Left renal pelvis (tissue), 4 donors: ENCODE measurements around the gene HS1BP3. TPM values are rescaled to one million over a fixed set of nuclear protein-coding genes. Genes with fewer than 3 reads are reported as not detected.

ENCODE experiments used
- DNase-seq, 4 donors: peaks; one replicate each; pipeline ENCODE4 v3.0.0-alpha.2; 2013; ENCODE audit warnings: low read depth in 4 of 4, low spot score in 3 of 4
- polyA plus RNA-seq, 4 donors: library from polyadenylated mRNA; unstranded; fragments of 120-200 nt; gene quantifications; one replicate each; pipeline ENCODE4 v1.2.1, GENCODE V29; 2013; ENCODE audit not compliant: insufficient read length in 4 of 4

Gene HS1BP3
- polyA plus RNA-seq, 4 donors = 9.1 to 20.0 (median 16.8) TPM

DNA sequence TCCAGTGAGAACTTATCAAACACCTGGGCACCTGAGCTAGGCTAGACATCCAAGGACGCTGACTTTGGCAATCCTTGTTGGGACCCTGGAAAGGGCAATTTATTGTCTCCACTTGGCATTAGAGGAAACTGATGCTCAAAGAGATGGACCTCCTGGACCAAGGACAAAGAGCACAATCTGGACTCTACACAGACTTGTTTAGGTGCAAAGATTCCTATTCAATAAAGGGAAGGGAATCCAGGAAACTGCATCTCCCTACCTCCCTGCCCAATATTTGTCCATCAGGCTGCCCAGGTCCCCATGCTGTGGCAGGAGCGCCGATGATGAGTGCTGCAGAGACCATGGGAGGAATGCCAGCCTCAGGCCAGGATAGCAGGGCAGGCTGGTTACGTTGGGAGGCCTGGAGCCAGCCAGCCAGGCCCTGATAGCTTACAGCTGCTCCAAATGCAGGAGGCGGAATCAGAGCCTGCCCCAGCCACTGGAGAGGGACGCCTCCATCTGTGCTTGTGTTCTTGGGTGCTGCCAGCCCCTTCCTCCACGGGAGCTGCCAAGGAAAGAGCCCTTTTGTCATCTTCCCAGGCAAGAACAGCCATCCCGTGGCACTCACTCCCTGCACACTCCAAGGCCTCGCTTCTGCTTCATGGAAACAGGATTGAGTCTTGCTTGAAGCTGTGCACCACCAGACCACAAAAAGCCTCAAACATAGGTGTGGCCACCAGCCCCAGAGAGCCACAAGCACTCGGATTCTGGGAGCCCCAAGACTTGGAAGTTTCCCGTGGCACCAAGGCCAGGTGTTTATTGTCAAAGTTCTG, 60.0 kb downstream of the HS1BP3 start:
- DNase-seq = no peak

DNA sequence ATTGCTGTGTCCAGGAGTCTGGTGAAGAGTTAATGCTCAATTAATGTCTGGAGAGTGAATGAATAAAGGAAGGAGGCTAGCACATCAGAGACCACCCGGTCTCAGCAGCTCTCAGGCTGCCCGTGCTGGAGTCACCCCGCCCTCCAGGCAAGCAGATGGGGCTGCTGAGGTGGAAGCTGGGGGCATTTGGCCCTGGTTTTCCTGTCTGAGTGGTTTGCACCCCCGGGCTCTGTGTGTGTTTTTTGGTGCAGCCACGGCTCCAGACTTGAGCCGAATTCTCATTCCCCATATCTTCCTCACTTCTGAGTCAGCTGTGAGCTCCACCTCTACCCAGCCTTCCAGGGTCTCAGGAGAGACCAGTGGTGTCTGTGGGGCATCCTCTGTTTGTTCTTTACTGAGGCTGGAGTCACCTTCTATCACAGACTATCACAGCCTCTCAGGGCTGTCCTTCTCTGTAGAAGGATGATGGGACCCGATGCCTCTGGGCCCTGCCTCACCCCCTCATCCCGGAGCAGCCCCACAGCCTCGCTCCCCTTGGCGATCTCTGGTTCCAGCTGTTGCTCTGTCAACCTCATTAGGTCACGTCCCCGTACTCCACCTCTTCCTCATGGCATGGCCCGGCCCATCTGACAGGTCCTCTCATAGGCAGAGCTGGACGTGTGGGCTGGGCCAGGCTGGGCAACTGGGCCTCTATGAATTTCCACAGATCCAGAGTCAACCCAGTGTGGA, 60.8 kb downstream of the HS1BP3 start:
- DNase-seq = no peak

DNA sequence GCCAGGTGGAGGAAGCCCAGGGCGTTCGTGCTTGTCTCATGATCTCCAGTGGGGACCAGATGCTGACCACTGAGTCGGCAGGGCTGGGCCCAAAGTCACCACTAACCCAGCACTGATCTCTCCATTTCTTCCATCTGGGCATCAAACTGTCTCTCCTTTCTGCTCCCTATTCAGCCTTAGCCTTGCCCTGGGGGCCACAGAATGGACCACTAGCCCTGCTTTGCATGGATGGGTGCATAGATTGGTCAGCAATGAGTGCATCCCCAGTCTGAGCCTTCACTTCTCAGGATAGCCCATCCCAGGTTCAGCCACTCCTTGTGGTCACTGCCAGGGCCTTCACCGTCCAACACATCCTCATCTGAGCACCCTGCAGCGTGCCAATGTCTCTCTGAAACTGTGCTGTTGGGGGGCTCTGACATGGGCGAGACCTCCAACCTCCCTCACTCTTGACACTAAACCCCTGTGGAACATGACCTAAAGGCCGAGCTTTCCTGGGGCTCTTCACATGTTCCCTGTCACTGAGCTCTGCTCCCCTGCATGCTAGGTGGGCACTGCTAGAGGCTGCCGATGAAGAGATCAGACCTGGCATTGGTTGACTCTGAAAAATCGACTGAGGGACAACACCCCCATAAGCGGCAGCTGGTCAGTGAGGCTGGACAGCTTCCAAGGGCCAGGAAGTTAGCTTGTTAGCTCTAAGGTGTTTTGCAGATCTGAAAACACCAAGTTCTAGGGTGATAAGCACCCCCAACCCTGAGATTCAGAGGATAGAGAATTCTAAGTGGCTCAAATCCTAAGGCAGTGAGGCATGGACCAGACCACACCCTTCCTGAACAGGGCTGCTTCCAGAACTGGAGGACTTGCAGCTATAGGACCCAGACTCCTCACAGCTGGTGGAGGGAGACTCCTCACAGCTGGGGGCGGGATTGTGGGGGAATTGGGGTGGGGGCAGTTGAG, 61.7 kb downstream of the HS1BP3 start:
- no peak for DNase-seq

DNA sequence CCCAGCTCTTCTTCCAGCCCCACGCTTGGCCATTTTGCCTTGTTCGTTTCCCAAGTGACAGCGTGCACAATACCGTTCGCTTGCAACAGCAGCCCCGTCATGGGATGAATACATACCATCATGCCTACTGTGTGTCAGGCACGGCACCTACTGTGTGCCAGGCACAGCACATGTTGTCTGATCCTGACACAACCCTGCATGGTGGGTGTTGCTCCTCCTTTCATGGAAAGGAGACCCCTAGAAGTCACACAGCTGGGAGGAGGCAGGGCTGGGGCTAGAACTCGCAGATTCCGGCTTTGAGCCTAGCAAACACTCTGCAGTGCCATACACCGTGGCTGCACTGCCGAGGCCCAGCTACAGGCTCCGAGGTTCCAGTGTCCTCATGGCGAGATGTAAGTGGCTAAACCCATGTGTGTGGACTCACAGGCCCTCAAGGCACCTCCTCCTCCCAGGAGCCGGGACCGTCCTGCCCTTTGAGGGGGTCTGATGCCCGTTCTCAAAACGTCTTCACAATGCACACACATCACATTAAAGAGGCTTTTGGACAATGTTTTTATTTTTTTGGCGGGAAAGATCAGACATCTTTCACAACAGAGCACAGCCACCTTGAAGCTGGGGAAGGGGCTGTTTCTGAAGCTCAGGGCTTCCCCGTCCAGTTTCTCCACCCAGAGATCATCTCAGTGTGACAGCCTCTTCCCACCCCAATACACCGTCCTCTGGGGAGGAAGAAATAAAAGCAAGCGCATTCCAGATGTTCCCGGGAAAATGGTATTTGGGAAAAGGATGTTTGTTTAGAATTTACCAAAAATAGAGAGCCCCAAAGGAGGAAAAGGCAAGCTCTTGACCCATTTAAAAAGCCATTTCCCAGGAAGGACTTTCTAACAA, 64.9 kb downstream of the HS1BP3 start:
- no peak for DNase-seq

DNA sequence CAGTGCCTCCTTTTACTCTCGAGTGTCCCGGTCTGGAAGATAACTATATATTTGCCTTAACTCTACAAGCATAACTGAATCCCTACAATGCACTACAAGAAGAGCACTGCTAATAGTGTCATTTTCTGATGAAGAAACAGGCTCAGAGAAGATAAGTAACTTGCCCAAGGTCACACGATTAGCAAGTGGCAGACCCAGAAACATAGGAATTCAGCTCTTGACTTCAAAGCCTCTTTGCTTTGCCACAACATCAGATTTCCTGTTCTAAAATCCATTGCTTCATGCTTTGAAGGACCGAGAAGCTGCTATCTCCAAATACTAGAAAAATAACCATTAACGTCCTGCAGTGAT, 65.6 kb downstream of the HS1BP3 start:
- DNase-seq = no peak

DNA sequence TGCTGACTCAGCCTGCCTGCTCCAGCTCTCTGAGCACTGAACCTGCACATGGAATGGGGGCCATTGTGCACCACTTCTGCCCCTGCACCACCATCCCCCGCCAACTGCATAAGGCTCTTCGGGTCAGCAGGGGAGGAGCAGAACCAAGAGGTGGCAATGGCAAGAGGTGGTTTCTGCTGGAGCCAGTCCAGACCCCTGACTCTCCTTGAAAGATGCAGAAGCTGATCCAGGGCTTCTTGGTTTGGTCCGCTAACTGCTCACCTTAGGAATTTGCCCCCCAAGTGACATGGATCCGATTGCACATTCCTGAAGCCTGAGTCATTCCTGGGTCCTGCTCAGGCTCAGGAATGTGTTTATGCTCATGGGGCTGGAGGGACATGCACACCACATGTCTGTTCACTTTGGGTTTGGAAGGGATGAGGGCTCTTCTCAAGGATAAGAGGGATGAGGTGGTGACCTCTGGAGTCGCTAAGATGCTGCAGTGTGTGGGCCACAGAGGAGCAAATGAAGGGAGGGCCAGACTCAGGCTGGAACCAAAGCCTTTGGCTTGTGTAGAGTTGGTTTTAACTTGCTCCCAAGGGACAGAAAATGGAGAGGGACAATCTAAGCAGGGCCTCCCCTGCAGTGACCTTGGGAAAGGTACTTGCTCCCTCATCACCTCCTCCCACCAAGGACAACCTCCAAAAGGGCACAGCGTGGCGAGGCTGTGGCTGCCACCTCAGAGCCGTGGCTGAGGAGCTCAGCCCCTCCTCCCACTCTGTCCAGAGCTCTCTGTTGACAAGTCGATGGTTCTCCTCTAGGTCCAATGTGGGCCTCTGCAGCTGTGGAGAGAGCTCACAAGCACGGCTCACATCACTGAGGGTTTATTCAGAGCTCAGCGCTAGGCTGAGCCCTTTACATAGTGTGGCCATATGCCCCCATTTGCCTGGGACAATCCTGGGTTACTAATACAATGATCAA, 66.2 kb downstream of the HS1BP3 start:
- DNase-seq = peak; percentile 80 to 91 (median 82)

DNA sequence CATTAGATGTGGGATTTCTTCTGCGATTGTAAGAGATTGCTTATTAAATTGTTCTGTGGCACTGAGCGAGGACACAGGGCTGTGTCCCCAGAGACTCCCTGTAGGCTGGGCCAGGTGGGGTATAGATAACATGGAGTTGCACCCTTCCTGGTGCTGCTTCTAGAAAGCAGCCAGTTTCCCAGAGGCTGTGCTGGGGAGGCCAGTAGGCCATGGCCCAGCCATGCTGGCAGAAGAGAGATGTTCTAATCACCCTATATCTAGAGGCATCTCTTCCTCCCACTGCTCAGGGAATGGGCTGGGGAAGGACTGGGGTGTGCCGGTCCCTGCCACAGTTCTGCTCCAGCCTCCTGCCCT, 66.9 kb downstream of the HS1BP3 start:
- no peak for DNase-seq

DNA sequence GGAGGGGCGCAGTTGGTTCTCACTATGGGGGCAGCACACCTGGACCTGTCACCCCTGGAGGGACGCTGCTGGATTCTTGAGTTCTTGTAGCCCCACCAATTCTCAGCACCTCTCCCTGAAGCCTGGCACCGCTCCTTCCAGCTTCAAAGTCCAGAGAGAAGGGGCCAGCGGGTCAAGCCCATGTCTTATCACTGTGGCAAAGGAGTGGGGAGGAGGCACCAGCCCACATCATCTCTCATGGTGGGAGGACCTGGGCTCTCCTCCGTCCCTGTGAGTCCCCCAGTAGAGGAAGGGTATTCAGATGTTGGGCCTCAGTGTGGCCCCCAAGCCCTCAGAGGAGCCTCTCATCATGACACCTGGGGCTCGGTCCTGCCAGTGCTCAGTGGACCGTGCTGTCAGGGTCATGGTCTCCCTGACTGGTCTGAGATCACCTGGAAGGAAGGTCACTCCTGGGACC, 67.4 kb downstream of the HS1BP3 start:
- no peak for DNase-seq

DNA sequence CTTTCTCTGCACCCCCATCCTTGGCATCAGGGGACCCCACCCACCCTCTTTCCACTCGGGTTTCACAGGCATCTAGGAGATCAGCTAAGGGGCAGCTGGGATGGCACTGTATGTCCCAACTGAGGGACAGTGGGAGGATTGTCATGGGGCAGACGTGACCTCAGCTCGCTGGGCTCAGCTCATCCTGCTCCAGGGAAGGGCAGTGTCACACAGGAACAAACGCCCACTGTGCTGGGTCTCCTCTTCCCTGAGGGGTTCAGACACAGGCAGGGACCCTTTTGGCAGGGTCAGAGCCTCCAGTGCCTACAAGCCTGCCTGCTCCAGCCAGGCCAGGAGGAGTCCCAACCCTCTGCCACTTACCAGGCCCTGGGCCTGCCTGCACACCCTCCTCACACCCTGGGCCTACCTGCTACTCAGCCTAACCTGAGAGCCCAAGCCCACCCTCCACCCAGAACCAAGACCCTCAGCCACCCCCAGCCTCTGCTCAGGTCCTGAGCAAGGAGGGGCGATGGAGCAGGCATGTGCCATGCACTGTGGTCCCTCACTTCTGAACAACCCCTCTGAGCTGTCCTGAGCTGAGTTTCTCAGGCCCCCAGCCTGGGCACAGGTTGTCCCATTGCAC, 68.2 kb downstream of the HS1BP3 start:
- no peak for DNase-seq

DNA sequence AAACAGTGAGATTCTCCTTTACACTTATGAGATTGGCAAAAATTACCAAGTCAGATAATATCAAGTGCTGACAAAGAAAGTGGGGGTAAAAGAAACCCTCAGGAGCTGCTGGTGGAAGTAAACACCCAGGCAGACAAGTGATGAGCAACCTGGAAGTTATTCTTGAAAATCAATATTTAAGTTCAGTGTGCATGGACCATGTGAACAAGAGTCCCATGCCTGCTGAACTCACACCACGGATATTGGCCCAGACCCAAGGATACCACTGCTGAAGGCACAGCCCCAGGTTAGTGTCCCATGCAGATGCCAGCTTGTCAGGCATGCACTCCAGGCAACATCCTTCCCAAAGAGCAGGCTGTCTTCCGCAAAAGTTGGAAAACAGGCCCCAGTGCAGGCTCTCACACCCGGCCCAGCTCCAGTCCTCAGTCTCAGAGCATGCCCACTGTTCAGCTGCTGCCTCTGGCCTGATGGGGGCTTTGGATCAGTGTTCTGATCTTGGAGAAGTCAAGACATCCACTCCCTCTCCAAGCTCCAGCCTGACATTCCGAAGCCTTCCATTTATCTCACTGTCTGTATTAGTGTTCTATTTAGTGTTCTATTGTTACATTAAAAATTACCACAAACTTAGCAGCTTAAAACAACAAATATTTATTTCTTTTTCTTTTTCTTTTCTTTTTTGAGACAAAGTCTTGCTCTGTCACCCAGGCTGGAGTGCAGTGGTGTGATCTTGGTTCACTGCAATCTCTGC, 70.0 kb downstream of the HS1BP3 start:
- no peak for DNase-seq

DNA sequence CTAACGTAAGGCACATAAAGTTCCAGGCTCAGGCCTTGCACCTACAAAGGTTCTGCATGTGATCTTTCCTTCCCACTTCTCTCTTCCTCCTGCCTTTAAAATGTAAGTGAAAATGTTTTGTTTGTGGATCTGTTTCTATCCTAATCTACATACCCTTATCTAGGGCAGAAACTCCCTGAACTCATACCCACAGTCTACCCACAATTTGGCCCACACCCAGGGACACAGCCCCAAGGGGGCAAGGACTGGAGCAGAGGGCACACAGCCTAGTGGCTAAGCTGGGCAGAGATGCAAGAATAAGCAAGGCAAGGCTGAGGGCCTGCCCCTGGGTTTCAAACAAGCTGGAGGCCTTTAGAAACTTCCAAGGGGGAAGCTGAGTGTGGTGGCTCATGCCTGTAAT, 71.0 kb downstream of the HS1BP3 start:
- no peak for DNase-seq

DNA sequence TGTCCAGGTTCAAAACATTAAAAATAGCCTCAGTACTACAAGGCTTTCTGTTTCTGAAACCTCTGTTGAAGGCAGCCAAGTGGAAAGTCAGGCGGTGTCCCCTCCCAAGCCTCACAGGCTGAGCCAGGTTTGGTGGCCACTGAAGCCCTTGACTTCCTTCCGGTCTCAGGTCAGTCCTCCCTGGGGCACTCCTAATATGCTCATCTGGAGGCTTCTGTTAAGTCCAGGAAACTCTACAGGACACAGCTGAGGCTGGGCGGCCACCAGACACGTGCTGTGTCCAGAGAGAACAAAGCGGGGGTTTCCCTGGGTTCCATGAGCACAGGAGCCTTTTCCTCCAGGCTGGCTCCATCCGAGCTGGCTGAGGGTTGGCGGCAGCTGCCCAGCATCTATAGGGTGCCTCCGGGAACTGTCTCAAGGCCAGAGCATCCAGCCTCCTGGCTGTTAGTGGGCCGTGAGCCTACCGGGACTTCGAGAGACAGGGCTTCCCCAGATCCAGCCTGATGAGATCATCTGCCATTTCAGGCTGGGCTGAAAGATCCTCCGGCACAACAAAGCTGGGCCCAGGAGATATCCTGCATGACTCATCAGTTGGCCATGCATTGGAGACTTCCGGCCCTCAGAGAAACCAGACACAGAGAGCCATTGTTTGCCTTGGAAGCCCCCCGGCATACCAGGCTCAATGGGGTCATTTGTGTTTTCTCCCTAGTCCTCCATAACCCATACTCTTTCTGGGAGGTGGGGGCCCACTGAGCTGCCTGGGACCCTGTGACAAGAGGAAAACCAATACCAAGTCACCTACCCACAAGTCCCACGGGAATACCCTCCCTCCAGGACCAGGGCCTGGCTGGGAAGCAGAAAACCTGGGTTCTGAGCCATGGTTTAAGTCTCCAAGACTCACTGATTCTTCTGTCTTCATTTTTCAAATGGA, 71.7 kb downstream of the HS1BP3 start:
- peak in 3 of 4 donors; percentile 56 to 75 (median 60) for DNase-seq

DNA sequence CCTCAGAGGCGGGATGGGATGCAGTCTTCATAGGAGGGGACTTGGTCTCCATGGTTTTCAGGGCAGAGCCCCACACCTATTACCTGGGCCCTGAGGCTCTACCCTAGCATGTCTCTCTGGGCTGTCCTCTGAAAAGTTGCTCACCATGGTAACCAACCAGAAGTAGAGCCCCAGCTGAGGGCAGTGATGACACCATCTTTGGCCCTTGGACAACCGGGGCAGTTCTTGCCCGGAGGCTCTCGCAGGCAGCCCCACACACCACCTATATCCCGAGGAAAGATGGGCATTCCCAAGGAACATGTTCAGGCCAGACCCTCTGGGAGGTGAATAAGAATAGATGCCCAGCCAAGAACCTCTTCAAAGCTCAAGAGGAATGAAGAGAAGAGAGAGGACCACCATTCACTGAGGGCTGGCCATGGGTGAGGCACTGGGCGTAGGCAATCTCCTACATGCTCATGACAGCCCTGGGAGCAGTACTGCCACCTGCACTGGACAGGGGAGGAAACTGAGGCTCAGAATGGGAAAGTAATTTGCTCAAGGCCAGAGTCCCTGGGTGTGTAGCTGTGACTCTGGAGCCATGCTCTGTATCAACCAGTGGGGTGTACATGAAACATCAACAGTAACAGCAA, 72.5 kb downstream of the HS1BP3 start:
- no peak for DNase-seq

DNA sequence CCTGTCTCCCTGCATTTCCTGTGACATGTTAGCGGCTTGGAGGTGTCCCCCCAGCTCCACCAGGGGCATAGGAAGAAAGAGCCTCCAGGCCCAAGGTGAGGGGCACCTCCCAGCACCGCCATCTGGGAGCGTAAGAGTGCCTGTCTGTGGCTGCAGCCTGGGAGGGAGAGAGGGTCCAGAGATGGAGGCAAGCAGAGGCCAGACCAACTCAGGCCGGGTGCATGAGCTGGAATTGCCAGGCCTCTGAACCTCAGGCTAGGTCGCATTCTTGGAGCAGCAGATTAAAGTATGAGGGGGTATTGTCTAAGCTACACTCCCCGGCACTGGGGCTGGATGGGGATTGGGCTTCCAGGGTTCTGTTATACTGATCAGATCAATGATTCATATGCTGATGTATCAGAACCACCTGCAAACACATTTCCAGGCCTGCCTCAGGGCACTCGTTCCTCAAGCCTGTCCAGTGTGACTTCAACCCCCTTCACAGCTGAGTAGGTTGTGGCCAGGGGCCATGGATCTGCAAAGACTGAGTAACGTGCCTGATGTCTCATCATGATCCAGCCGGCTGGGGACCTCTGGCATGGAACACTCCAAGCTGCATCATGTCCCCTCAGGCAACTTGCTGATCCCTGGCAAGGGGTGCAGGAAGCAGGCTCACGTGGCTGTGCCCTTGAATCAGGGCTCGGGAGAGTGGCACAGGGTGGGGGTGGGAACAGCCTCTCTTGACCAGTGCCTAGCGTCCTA, 73.2 kb downstream of the HS1BP3 start:
- DNase-seq = no peak

DNA sequence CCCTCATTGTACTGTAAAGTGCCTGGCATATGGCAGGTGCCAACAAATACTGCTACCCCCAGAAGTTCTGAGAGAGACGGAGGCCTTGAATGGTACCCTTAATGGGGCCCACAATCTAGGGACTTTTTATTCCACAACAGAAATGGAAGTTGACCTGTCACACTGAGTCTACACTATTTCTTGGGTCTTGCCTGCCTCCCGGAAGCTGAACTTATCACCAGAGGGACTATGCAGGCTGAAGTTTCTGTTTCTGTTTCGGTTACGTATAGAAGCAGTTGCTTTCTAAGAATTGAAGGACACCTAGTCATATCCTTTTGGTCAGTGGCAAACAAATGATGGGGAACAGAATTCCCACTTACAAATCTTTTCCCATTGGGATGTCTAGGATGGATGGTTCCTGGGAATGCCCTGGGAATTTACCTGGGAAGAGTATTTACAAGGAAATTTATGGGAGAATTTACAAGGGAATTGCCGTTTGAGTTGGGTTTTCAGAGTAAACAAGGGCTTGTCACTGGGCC, 74.2 kb downstream of the HS1BP3 start:
- no peak for DNase-seq
